ENCODE measurements around the gene ARHGAP19.

DNA sequence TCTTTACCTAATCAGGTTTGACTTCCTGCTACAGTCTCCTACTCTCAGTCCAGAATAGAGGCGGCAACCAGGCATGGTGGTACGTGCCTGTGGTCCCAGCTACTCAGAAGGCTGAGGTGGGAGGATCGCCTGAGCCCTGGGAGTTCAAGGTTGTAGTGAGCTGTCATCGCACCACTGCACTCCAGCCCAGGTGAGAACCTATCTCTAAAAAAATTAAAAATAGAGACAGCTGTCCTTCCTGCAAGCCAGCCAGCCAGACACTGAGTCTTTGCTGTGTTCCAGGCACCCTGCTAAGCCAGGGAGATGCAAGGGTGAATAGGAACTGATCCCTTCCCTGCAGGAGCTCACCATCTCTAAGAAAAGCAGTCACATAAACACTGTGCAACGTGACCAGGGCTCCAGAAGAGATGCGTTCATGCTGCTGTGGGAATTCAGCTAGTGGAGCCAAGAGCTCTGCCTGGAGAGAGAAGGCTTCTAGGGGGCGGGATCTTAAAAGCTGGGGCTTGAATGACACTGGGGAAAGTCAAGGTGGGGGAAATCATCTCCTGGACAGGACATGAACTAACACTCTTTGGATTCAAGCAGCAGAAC lies 84.6 kb downstream of the ARHGAP19 start:
- TF ChIP-seq, protein P1, sequence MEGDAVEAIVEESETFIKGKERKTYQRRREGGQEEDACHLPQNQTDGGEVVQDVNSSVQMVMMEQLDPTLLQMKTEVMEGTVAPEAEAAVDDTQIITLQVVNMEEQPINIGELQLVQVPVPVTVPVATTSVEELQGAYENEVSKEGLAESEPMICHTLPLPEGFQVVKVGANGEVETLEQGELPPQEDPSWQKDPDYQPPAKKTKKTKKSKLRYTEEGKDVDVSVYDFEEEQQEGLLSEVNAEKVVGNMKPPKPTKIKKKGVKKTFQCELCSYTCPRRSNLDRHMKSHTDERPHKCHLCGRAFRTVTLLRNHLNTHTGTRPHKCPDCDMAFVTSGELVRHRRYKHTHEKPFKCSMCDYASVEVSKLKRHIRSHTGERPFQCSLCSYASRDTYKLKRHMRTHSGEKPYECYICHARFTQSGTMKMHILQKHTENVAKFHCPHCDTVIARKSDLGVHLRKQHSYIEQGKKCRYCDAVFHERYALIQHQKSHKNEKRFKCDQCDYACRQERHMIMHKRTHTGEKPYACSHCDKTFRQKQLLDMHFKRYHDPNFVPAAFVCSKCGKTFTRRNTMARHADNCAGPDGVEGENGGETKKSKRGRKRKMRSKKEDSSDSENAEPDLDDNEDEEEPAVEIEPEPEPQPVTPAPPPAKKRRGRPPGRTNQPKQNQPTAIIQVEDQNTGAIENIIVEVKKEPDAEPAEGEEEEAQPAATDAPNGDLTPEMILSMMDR (IDR thresholded peaks at IDR 0.05) = no peak
- TF ChIP-seq EP300 (IDR thresholded peaks at IDR 0.05) (no peak), POLR2A (IDR thresholded peaks at IDR 0.05) (no peak)

All from sigmoid colon (tissue), 4 donors.